OCI-LY7 (cell line): ENCODE data around the gene DPEP1. TPM values are rescaled to one million over a fixed set of nuclear protein-coding genes. Genes with fewer than 3 reads are reported as not detected.

ENCODE experiments used
- BruUV-seq: library from RNA; stranded (reverse); fragments of 400-500 nt; replicated peaks from 2 replicates; lab custom pipeline; 2021; lab: Mats Ljungman, UMichigan
- CTCF ChIA-PET: fragments of 300-600 bp; sonication (Branson Sonifier 250); formaldehyde crosslinking; loops from one replicate; lab custom pipeline; 2022; ENCODE audit warnings: antibody characterized with exemption; ENCODE audit not compliant: unreplicated experiment; lab: Charles Lee
- POLR2A ChIA-PET: fragments of 300-600 bp; sonication (Branson Sonifier 250); formaldehyde crosslinking; loops from one replicate; lab custom pipeline; 2022; ENCODE audit warnings: antibody characterized with exemption; lab: Charles Lee
- DNase-seq: peaks from one replicate; pipeline ENCODE4 v3.0.0-alpha.2; 2015; ENCODE audit warnings: low spot score
- H2AFZ ChIP-seq: fragments of 200-600 bp; sonication (generic), shearing (Covaris generic); 2 replicates; pipeline ENCODE4 v1.6.1; 2014; ENCODE audit warnings: mild to moderate bottlenecking, antibody characterized with exemption, low read length, moderate library complexity
- H3K27ac ChIP-seq: fragments of 200-600 bp; sonication (generic); 2 replicates; pipeline ENCODE4 v1.5.1; 2014; ENCODE audit warnings: mixed run types, low read depth, mild to moderate bottlenecking, moderate library complexity, low read length, inconsistent platforms; ENCODE audit not compliant: poor library complexity, severe bottlenecking
- H3K36me3 ChIP-seq: fragments of 200-600 bp; sonication (generic); 2 replicates; pipeline ENCODE4 v1.6.1; 2014; ENCODE audit warnings: mild to moderate bottlenecking, antibody characterized with exemption, low read length, moderate library complexity, mixed read lengths; ENCODE audit not compliant: insufficient read depth
- H3K4me1 ChIP-seq: fragments of 200-600 bp; sonication (generic); 2 replicates; pipeline ENCODE4 v1.5.1; 2014; ENCODE audit warnings: mild to moderate bottlenecking, low read length; ENCODE audit not compliant: insufficient read depth, poor library complexity, severe bottlenecking
- H3K4me2 ChIP-seq: fragments of 200-600 bp; sonication (generic); 2 replicates; pipeline ENCODE4 v1.6.1; 2014; ENCODE audit warnings: mild to moderate bottlenecking, low read length
- H3K4me3 ChIP-seq: fragments of 200-600 bp; sonication (generic); 2 replicates; pipeline ENCODE4 v1.5.1; 2014; ENCODE audit warnings: mild to moderate bottlenecking, low read depth, low read length; ENCODE audit not compliant: poor library complexity, severe bottlenecking
- H3K79me2 ChIP-seq: fragments of 200-600 bp; sonication (generic); 2 replicates; pipeline ENCODE4 v1.6.1; 2016; ENCODE audit warnings: low read depth, mild to moderate bottlenecking, low read length, moderate library complexity, mixed read lengths; ENCODE audit not compliant: insufficient read depth
- H3K9me2 ChIP-seq: fragments of 200-600 bp; sonication (generic); 2 replicates; pipeline ENCODE4 v1.6.1; 2016; ENCODE audit warnings: mild to moderate bottlenecking, low read length, mixed read lengths; ENCODE audit not compliant: insufficient read depth
- H3K9me3 ChIP-seq: fragments of 200-600 bp; sonication (generic); 2 replicates; pipeline ENCODE4 v1.6.1; 2014; ENCODE audit warnings: mild to moderate bottlenecking, mixed run types, low read length, mixed read lengths
- H4K20me1 ChIP-seq: fragments of 200-600 bp; sonication (generic); 2 replicates; pipeline ENCODE4 v1.6.1; 2014; ENCODE audit warnings: mild to moderate bottlenecking, antibody characterized with exemption, low read length, moderate library complexity, mixed read lengths; ENCODE audit not compliant: insufficient read depth
- CTCF ChIP-seq: fragments of 200-600 bp; sonication (generic); conservative IDR thresholded peaks from 2 replicates; pipeline ENCODE4 v1.5.1; 2014; ENCODE audit warnings: mild to moderate bottlenecking, antibody characterized with exemption, low read length, moderate library complexity, mixed read lengths
- EZH2phosphoT487 ChIP-seq: fragments of 200-600 bp; sonication (generic); IDR thresholded peaks from 2 replicates; pipeline ENCODE4 v1.6.1; 2018; ENCODE audit warnings: low read depth, borderline replicate concordance, mild to moderate bottlenecking, mixed run types, antibody characterized with exemption, low read length, moderate library complexity, mixed read lengths
- intact Hi-C: fragments of 100-400 bp; cut with micrococcal nuclease; formaldehyde crosslinking; loops from one replicate; pipeline ENCODE4 v1.10.0; 2022; ENCODE audit not compliant: unreplicated experiment
- total RNA-seq, 2 experiments: library from RNA; depleted of rRNA in 1 of 2; stranded (reverse); fragments of >200 nt in 1 of 2; shearing (Covaris generic) in 1 of 2; gene quantifications; 2 replicates each; pipeline ENCODE4 v1.2.3, GENCODE V29; 2014 to 2022

The DPEP1 gene
- total RNA-seq, 2 experiments from 2014 or later: not detected

DNA sequence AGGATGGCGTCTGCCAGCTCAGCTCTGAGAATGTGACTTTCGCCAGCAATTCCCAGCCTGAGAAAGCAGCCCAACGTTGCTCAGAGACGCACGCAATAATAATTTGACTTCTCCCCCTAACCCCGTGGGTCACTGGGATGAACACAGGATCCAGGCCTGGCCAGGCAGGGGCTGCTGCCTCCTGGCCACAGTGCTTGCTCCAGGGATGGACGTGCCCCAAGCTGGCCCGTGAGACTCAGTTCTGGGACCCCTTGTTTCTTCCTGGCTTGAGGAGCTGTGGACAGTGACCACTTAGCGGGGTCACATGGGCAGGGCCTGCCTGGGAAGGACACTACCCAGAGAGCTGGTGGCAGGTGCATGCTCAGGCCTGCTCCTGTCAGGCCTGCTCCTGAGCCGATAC is 13.5 kb upstream of the DPEP1 start:
- no peaks in the 10 kb centered on the region for H3K79me2 ChIP-seq
- POLR2A ChIA-PET: interaction anchor here (0.5 kb wide), 1 partner anchor 806 kb away, joined by 3 read pairs; no protein-coding TSS in a partner anchor
- no peaks in the 10 kb centered on the region for H3K4me1 ChIP-seq
- no peak overlapping the region for H3K4me3 ChIP-seq
- H3K4me2 ChIP-seq: no peak overlapping the region
- H3K27ac ChIP-seq: no peak overlapping the region
- no peak for TF ChIP-seq CTCF
- no peak for TF ChIP-seq EZH2phosphoT487
- no peak for DNase-seq
- CTCF ChIA-PET: no interaction called here
- H4K20me1 ChIP-seq: no peaks in the 10 kb centered on the region
- no TSS peak for BruUV-seq
- H3K9me3 ChIP-seq: no peaks in the 10 kb centered on the region
- intact Hi-C loops: loop anchor here (2.0 kb wide), 1 partner anchor 41 kb away; no protein-coding TSS in a partner anchor
- no peaks in the 10 kb centered on the region for H3K9me2 ChIP-seq
- no peaks in the 10 kb centered on the region for H3K36me3 ChIP-seq
- no peak overlapping the region for H2AFZ ChIP-seq

DNA sequence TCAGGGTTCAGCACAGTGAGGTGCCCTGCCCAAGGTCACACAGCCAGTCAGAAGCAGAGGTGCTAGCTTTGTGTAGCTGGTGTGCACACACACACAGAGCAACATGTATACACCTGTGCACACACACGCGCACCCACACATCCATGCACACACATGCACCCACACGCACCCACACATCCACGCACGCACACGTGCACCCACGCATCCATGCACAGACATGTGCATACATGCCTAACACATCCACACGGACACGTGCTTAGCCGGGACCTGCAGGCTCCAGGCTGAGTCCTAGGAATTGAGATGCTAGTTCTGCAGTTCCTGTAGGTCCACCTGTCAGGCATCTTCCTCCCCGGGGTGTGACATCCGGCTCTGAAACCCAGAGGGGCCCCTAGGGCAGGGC is 13.0 kb upstream of the DPEP1 start:
- no TSS peak for BruUV-seq
- POLR2A ChIA-PET: interaction anchor here (0.5 to 0.8 kb wide), 2 partner anchors 487 to 806 kb away, joined by 3 to 4 read pairs; no protein-coding TSS in a partner anchor
- no peak overlapping the region for H3K4me2 ChIP-seq

More for the DNA sequence above, 13.0 kb upstream of the DPEP1 start:
- Histone ChIP-seq H3K4me3 (no peak overlapping the region), H4K20me1 (no peaks in the 10 kb centered on the region), H3K79me2 (no peaks in the 10 kb centered on the region), H3K36me3 (no peaks in the 10 kb centered on the region), H3K9me2 (no peaks in the 10 kb centered on the region), H3K27ac (no peak overlapping the region), H3K9me3 (no peaks in the 10 kb centered on the region), H3K4me1 (no peaks in the 10 kb centered on the region), H2AFZ (no peak overlapping the region)
- DNase-seq: no peak
- CTCF ChIA-PET: no interaction called here
- intact Hi-C loops: no loop called here
- TF ChIP-seq CTCF (no peak), EZH2phosphoT487 (no peak)
